ENCODE data around the gene MED23.
"Not testable (repeated sequence)": the region's sequence is repeated elsewhere in the genome, so short reads cannot be mapped to it uniquely, and the experiment has no call there.

MED23 gene

GRCh38 chr6:131572686-131573415, 55.2 kb downstream of the MED23 start, which contains the start of gene ARG1:
ARG1 (plus strand) TSS chr6:131573226; CDS start chr6:131573283, 57 bp downstream.
- DNase-seq (ENCODE audit: low read depth) = no peak

- DNase-seq (ENCODE audit: low read depth) = no peak
These were observed 59.3 kb downstream of the MED23 start for GRCh38 chr6:131568726-131569125.

DNA sequence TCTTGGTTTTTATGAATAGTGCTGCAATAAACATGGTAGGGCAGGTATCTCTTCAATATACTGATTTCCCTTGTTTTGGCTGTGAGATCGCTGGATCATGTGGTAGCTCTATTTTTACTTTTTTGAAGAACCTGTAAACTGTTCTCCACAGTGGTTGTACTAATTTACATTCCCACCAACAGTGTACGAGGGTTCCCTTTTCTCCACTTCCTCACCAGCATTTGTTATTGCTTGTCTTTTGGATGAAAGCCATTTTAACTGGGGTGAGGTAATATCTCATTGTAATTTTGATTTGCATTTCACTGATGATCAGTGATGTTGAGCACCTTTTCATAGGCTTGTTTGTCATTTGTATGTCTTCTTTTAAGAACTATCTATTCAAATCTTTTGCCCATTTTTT, 63.0 kb downstream of the MED23 start:
- DNase-seq (ENCODE audit: low read depth) = no peak

- DNase-seq (ENCODE audit: low read depth) = no peak
These were observed 65.9 kb downstream of the MED23 start for GRCh38 chr6:131561925-131562707.

DNA sequence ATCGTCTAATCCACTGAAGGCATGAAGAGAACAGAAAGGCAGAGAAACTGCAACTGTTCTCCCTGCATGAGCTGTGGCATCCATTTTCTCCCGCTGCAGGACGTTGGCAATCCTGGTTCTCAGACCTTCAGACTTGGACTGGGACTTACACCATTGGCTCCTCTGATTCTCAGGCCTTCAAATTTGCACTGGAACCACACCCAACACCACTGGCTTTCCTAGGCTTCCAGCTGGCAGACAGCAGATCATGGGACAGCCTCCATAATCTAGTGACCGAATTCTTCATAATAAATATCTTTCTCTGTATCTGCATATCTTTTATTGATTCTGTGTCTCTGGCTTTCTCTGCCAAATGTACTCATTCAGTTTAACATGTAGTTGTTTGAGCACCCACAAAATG, 69.1 kb downstream of the MED23 start:
- no peak for DNase-seq (ENCODE audit: low read depth)

- DNase-seq (ENCODE audit: low read depth) = no peak
These were observed 72.0 kb downstream of the MED23 start for GRCh38 chr6:131555992-131556391.

GRCh38 chr6:131552572-131552971, 75.5 kb downstream of the MED23 start:
- no peak for DNase-seq (ENCODE audit: low read depth)

DNA sequence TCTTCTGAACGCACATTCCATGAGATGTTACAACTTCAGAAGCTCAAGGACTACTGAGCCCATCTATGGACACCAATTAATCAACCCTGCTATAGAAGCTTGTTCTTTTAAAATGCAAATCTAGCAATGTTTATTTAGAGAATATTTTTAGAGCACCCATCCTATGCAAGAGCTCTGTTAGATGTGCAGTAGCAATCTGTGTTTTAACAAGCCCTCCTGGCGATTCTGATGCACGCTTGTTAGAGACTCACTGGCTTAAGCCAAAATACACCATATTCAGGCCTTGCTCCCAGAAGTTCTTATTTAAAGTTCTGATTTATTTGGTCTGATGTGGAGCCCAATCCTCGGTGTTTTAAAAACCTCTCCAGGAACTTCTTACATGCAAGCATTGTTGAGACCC, 76.1 kb downstream of the MED23 start:
- no peak for DNase-seq (ENCODE audit: low read depth)

DNA sequence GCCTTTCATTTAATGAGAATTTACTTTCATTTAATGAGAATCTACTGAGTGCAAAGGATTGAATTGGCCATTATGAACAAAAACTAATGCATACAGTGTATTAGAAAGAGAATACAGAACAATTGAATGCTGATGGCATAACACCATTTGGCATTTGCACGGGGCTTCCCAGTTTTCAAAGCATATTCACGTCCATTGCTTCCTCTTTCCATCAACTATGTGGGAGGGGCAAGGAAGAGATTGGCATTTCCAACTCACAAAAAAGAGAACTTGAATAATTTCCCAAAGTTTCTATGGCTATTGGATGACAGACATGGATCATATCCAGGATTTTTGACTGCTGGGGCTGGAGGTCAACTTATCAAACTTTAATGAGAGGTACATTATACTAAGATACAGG, 78.2 kb downstream of the MED23 start:
- no peak for DNase-seq (ENCODE audit: low read depth)

DNA sequence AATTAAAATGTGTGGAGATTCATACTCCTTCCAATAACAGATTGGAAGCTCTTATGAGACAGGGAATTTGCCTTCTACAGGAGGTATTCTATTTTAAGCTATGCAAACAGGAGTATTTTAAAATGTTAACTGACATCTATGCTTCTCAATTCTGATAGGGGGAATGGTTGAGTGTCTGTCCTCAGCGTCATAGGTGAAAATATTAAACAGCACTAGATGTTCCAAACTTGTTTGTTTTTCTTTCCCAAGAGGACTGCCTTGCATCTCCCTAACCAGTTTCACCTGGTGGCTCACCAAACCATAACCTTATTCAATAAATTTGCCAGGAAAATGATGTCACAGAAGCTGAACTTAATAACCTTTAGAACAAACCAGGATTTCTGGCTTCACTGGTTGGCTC, 79.6 kb downstream of the MED23 start:
- no peak for DNase-seq (ENCODE audit: low read depth)

GRCh38 chr6:131547488-131547887, 80.6 kb downstream of the MED23 start:
- no peak for DNase-seq (ENCODE audit: low read depth)

DNA sequence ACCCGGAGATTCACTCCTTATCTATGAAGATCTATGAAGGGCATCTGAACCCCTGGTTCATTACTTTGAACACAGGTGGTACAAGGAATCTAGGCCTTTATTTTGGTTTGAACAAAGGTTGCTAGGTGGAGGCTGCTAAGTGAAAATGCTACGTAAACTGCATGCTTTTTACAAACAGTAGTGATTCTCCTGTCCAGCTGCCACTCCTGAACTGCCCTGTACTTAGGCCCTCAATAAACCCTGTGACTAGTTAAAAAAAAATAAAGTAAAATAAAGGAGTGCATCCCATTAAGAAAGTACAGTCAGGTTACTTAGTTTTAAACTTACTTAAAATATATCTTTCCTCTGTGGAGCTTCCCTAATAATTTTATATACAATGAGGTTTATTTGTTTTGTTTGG, 82.7 kb downstream of the MED23 start:
- DNase-seq (ENCODE audit: low read depth) = no peak

DNA sequence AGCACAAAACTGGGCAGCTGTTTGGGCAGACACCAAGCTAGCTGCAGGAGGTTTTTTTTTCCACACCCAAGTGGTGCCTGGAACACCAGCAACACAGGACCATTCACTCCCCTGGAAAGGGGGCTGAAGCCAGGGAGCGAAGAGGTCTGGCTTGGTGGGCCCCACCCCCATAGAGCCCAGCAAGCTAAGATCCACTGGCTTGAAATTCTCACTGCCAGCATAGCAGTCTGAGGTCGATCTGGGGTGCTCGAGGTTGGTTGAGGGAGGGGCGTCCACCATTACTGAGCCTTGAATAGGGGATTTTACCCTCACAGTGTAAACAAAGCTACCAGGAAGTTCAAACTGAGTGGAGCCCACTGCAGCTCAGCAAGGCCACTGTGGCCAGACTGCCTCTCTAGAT, 89.4 kb downstream of the MED23 start:
- DNase-seq (ENCODE audit: low read depth) = not testable (repeated sequence)

DNA sequence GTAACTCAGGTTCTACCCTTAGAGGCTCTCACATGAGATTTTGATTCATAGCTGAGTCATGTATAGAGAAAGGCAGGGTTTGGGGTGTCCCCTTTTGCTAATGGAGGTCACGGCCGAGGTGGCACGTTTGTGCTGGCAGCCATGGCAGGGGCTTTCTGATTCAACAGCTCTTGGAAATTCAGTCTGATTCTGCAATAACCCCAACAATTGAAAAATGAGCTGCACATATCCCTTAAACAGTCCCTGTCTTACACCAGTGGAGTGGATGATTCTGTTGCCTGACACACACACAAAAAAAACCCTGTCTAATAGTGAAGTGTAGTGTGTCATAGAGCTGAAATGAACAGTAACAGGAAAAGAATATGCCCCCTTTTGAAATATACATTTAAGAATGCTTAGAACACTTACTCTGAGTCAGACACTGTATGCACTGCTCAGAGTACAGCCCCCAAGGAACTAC, 95.4 kb downstream of the MED23 start:
- DNase-seq (ENCODE audit: low read depth) = no peak

- DNase-seq (ENCODE audit: low read depth) = not testable (repeated sequence)
These were observed 96.4 kb downstream of the MED23 start for GRCh38 chr6:131531681-131532080.

DNA sequence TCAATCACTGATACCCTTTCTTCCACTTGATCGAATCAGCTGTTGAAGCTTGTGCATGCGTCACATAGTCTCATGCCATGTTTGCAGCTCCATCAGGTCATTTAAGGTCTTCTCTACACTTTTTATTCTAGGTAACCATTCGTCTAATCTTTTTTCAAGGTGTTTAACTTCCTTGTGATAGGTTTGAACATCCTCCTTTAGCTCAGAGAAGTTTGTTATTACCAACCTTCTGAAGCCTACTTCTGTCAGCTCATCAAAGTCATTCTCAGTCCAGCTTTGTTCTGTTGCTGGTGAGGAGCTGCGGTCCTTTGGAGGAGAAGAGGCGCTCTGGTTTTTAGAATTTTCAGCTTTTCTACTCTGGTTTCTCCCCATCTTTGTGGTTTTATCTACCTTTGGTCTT, 97.1 kb downstream of the MED23 start:
- DNase-seq (ENCODE audit: low read depth) = not testable (repeated sequence)

DNA sequence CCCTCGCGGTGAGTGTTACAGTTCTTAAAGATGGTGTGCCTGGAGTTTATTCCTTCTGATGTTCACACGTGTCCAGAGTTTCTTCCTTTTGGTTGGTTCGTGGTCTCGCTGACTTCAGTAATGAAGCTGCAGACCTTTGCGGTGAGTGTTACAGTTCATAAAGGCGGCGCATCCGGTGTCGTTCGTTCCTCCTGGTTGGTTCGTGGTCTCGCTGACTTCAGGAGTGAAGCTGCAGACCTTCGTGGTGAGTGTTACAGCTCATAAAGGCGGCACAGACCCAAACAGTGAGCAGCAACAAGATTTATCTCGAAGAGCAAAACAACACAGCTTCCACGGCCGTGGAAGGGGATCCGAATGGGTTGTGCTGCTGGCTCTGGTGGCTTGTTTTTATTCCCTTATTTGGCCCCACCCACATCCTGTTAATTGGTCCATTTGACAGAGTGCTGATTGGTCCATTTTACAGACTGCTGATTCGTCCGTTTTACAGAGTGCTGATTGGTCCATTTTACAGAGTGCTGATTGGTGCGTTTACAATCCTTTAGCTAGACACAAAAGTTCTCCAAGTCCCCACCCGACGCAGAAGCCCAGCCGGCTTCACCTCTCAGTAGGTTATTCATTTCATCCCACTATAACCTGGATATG, 103.2 kb downstream of the MED23 start:
- DNase-seq (ENCODE audit: low read depth) = no peak

DNA sequence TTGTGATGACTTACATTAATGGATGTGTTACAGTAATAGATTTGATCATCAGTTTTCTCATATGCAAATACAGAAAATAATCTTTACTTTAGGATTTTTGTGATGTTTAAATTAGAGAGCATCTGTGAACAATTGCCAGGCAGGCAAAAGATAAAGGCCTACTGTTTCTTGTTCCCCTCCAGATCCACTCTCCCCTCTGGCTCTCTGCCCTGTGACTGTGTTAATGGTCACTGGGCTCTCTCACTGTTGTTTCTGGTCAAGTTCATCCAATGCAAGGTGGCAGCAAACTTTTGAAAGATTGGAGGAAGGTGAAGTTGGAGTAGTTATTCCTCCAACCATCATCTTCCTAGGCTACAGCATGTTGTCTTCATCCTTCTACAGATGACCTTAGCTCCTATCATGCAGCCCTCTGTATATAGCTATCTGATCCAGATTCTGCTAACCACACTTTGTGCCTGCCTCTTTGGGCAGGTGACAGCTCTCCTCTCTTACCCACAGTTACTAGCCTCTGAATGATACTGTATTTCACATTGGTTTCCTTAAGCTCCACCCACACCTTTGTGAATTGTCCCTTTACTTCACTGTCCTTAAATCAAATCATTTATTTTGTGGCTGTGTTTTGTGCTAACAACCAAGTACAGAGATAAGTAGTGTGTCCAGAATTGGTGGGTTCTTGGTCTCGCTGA, 103.9 kb downstream of the MED23 start:
- no peak for DNase-seq (ENCODE audit: low read depth)
